HG03565 (cell line): Measurements from ENCODE around the gene SKP1.
"Not testable (repeated sequence)": the region's sequence is repeated elsewhere in the genome, so short reads cannot be mapped to it uniquely, and the experiment has no call there.

Experiments
- ATAC-seq: cut with Tn5 transposase; IDR thresholded peaks from one replicate; pipeline ENCODE4 v1.9.1; 2021; ENCODE audit warnings: mild to moderate bottlenecking, moderate library complexity; ENCODE audit not compliant: unreplicated experiment

SKP1 gene

GRCh38 chr5:134176511-134177368, at the start of gene SKP1:
SKP1 (minus strand) TSS chr5:134176950; CDS start chr5:134174022, 2,928 bp downstream.
- peak; percentile 60 for ATAC-seq

DNA sequence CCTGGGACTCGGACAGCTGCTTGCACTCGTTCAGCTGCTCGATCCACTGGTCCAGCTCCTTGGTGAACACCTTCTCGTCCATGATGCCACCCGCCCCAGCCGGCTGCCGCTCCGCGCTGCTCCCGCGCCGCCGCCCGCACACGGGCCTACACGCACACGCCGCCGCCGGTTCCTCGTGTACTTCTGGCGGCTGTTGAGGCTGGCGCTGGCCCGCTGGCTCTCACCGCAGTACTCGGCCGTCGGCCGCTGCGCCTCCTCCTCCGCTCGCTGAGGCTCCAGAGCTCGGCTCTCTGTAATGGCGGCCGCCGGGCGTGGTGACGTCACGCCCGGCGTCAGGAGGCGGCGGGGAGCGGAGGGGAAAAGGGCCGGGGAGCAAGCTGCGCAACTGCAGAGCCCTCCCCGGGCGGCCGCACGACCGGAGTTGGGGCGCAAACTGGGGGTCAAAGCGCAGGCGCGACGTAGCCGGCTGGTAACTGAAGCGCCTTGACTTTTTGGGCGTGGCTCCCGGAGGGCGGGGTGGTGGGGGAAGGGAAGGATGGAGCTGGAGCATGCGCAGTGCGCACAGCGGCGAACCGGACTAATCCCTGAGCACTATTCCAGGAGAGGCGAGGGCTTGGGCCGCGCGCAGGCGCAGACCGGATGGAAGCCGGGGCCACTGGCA, 49.2 kb upstream of the SKP1 start, which contains the start of gene PPP2CA:
PPP2CA (minus strand) TSS at position 294 of the 661 bp plus-strand sequence; CDS start at position 82, 212 bp downstream.
- peak; percentile 69 for ATAC-seq

DNA sequence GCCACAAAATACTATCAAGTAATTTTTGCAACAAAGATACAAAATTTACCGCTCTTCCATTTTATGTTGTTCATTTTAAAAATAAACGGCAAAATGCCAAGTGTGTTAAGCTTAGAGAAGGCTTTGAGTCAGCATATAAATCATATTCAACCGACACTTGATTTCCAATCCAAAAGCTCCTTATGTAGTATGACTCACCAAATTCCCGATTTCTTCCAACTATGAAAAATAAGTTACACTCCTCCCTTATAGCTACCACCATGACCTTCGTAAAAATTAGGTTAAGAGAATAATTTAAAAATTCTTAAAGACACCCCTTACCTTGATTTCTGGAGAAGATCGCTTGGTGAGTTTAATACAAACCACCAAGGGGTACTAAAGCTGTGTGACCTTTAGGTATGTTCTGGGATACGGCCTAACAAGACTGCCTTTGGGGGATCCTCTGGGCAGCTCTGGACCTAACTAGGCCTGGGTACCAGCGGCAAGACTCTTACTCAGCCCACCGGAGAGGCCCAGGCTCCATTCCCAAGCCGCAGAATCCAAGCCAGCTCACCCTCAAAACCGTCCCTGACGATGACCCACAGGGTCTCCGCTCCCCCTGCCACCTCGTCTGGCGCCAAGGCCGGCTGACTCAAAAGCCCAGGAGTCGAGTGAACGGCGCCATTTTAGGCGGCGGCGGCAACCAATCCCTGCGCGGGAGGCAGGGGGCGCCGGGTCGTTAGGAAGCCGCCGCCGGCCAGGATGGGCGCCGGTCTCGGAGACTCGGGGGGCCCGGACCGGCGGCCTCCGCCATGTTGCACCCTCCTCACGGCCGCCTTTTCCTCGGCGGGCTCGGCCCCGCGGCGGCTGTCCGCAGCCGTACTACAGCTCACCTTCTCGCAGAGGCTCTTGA, 48.4 kb upstream of the SKP1 start:
- peak; percentile 11 for ATAC-seq

DNA sequence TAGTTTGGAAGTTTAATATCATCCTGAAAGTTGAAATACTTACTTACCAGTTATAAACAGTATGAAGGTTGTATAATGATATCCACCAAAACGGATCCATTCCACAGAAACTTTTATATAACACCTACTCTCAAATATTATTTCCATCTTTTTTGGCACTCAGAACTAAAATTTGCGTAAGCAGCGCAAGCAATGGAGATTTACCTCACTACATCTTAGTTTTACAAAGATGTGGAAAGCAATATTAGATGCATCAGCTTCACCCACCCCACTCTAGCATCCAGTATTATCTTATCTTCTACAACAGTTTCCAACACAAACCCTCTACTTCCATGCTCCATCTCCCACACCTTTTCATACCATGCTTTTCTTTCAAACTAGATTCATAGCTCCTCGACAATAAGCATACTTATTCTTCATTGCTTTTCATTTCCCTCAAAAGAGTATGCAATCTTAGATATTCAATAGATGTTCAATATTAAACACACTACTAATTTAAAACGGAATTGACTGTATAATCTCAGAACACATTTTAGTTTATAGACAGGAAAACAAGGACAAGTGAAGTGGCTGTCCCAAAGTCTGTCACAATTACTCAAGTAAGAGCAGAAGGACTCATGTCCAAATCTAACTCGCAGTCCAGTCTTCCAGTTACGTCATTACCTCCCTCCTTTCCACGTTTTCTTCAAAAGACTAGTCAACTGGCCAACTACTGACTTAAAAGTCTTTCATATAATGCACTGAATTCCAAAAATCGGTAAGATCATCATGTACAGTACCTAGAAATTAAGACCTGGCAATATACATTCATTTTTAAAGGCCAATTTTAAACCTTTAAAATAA, 46.9 kb upstream of the SKP1 start:
- ATAC-seq: no peak

- ATAC-seq: not testable (repeated sequence)
These were observed 44.9 kb upstream of the SKP1 start for GRCh38 chr5:134221690-134222089.

DNA sequence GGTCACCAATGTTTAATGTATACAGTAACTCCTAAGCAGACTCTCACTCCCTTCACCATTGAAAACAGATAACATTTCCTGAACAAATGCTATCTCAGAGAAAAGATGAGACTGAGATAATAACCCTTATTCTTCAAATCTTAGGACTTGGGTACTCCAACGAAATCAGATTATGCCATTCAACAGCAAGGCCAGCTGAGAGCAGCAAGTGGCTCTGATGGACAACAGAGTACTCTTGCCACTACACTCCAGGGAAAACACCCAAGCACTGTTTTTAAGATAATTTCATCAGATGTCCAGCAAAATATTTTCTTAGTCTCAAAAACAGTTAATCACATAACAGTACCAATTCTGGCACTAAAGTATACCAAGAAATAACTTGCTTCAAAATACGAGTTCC, 39.0 kb upstream of the SKP1 start:
- no peak for ATAC-seq

GRCh38 chr5:134211263-134212031, 34.7 kb upstream of the SKP1 start:
- ATAC-seq: not testable (repeated sequence)

DNA sequence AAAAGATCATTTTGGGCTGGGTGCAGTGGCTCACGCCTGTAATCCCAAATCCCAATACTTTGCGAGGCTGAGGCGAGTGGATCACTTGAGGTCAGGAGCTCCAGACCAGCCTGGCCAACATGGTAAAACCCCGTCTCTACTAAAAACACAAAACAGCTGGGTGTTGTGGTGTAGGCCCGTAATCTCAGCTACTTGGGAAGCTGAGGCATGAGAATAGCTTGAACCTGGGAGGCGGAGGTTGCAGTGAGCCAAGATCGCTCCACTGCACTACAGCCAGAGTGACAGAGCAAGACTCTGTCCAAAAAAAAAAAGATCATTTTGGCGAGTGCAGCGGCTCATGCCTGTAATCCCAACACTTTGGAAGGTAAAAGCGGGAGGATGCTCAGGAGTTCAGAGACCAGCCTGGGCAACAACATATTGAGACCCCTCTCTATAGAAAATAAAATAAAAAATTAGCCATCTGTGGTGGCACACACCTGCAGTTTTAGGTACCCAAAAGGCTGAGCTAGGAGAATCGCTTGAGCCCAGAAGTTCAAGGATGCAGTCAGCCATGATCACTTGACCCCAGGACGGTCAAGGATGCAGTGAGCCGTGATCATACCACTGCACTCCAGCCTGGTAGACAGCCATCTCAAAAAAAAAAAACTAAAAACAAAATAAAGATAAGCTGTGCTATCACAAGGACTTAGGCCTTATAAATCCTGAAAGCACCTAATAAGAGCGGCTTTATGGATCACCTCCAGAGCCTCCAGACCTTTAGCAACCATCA, 32.9 kb upstream of the SKP1 start:
- no peak for ATAC-seq

GRCh38 chr5:134207696-134208095, 30.9 kb upstream of the SKP1 start:
- ATAC-seq: no peak

- ATAC-seq: no peak
These were observed 29.9 kb upstream of the SKP1 start for GRCh38 chr5:134206627-134207160.

- no peak for ATAC-seq
These were observed 27.8 kb upstream of the SKP1 start for GRCh38 chr5:134204575-134204974.

DNA sequence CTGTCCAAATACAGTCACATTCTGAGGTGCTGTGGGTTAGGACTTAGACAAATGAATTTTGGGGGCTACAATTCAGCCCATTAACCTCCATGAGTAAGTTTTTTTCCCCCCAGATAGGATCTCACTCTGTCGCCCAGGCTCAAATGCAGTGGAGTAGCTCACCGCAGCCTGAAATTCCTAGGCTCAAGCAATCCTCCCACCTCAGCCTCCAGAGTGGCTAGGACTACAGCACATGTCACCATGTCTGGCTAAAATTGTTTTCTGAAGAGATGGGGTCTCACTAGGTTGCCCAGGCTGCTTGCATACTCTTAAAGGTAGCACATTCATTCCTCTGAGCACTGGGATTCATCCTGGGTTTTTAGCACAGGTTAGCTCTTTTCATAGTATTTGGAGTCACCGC, 26.9 kb upstream of the SKP1 start:
- ATAC-seq: no peak

DNA sequence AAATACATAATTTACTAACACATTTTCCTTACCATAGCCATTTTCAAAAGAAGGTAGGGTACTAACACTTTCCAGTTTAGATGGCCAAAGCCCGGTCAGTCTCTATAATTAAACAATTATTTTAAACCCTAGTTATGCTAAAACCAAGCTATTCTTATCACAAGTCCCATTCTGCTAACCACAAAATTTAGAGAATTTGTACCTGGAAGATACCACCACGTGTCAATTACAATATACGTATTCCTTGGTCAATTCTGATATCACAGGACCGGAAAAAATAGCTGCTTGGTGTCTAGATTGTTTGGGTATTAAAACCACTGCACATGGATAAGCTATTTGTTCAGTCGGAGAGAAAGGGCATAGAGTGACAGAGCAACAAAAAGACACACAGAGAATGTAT, 18.9 kb upstream of the SKP1 start:
- ATAC-seq: no peak

GRCh38 chr5:134189031-134189430, 12.3 kb upstream of the SKP1 start:
- no peak for ATAC-seq

- no peak for ATAC-seq
These were observed 11.3 kb upstream of the SKP1 start for GRCh38 chr5:134188092-134188491.

GRCh38 chr5:134184155-134185135, 7.7 kb upstream of the SKP1 start:
- ATAC-seq: no peak

GRCh38 chr5:134183481-134183880, 6.7 kb upstream of the SKP1 start:
- ATAC-seq: no peak
